Kidney capillary endothelial cell (primary cell): ENCODE data around the gene B4GAT1.
"Not testable (repeated sequence)": the region's sequence is repeated elsewhere in the genome, so short reads cannot be mapped to it uniquely, and the experiment has no call there.

Experiments used
- DNase-seq: peaks from one replicate; pipeline ENCODE4 v3.0.0-alpha.2; 2018; ENCODE audit warnings: low spot score

The B4GAT1 gene

DNA sequence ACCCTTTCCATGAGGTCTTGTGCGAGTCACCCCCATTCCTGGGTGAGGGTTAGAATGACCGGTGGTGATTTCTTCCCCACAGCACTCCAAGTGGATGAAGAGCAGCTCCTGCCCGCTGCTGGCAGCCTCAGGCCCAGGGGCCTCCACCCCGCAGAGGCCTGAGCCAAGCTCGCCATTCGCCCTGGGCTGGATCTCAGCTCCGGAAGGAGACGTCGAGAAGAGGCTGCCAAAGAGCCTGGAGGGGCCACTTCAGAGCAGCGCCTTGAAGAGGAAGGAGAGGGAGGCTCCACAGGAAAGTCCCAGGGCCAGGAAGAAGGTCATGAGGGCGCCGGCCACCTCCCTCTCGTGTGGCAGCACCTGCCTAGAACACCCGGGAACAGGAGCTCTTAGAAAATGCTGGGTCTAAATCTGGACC lies 15.8 kb upstream of the B4GAT1 start:
- DNase-seq, result no peak

DNA sequence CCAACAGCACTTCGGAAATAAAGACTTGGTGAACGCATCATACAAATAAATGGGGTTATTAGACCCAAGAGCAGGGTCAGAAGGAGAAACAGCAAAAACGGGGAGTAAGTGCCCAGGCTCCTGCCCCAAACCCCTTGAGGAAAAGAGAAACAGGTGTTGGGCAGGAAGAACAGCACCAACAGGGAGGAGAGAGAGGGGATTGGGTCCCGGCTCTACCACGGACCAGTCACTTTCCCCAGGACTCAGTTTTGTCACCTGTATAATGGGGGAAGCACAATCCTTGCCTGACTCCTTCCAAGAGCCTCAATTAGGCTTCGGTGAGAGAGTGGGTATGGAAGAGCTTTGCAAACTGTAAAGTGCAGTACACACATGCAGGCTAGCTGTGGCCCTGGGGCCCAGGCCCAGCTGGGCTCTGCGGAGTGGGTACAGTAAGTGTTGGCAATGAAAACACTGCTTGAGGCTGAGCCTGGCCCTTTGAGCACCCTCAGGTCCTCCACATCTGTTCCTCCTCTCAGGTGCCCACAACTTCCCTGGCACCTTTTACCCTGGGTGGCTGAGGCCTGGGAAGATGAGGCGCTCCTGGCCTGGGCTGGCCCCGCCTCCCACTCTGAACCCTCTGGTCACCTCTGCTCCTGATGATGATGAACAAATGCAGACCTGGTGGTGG lies 15.2 kb upstream of the B4GAT1 start:
- no peak for DNase-seq

DNA sequence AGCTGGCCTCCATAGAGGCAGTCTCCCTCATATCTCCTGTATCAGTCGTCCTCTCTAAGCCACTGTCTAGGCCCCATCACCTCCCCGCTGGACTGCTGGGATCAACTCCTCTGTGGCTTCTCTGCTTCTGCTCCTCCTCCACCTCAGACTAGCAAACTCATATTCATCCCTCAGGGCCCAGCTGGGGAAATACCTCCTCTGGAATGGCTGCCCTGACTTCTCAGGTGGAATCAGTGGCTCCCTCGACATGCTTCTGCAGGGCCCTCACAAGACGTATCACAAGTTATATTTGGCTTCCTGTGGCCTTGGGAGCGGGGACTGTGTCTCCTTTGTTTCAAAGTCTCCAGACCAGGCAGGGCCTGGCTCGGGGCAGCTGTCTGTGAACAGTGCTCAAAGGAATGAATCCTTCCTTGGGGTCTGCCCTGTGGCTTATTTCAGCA lies 14.1 kb upstream of the B4GAT1 start:
- DNase-seq, result no peak

DNA sequence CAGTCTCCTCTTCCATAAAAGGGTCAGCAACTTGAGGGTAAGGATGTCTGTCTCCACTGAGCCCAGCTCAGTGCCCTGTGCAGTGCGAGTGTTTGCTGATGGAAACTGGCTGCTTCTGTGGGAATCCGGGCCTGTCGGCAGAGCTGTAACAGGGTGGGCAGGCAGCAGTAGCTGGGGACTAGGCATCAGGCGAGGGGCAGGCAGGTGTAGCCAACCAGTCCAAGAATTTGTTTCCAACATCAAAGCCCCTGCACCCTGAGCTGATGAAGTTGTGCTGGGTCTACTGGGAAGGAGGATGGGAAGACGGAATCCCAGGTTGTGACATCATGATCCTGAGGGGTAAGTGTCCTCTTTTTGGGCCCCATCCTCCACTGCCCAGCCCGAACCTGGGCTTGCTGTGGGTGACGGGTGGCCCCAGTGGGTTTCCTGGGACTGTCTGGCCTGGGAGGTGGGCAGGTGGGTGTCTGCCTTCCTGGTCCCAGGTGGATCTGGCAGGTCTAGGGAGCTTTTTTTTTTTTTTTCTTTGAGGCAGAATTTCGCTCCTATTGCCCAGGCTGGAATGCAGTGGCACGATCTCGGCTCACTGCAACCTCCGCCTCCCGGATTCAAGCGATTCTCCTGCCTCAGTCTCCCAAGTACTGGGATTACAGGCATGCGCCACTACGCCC lies 13.1 kb upstream of the B4GAT1 start:
- DNase-seq, result no peak

DNA sequence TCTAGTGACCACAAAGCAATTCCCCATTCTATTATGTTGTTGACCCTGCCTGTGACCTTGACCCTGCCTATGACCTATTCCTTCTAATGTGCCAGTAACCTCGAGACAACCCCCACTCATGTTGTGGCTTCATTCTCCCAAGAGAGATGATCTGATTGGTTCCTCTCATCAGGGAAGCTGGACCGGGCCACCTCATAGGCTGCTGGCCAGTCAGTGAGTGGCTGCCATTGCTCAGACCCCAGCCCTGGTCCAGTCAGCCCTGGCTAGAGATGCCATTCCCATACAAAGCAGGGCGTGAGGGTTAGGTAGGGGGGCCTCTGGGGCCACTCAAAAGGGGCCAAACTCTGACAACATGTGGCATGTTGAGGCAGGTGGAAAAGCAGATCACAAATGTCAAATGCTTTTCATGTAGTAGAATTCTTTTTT lies 12.2 kb upstream of the B4GAT1 start:
- DNase-seq, result no peak

DNA sequence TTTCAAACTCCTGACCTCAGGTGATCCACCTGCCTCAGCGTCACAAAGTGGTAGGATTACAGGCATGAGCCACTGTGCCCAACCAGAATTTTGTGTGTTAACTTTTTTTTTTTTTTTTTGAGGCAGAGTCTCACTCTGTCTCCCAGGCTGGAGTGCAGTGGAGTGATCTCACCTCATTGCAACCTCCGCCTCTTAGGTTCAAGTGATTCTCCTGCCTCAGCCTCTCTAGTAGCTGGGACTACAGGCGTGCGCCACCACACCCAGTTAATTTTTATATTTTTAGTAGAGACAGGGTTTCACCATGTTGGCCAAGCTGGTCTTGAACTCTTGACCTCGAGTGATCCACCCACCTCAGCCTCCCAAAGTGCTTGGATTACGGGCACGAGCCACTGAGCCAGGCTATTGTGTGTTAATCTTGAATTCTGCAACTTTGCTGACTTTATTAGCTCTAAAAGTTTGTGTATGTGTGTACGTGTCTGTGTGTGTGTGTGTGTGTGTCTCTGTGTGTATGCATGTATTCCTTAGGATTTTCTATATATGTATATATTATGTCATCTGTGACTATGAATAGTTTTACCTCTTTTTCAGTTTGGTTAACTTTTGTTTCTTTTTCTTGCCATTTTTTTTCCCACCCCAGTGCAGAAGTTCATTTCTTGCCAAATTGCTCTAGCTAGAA lies 3.3 kb upstream of the B4GAT1 start:
- not testable (repeated sequence) for DNase-seq

DNA sequence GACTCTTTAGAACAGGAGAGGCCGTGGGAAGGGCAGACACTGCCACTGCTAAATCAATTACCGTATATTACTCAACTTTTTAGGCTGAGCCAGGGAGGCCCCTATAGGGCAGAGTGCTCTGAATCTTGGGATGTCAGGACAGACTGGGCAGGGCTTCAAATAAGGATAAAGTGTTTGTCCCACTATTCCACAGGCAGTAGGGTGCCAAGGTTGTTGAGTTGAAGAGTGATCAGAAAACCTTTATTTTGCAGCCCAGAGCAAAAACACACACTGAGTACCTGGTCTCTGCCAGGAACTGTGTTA lies 1.6 kb upstream of the B4GAT1 start:
- DNase-seq, result no peak

DNA sequence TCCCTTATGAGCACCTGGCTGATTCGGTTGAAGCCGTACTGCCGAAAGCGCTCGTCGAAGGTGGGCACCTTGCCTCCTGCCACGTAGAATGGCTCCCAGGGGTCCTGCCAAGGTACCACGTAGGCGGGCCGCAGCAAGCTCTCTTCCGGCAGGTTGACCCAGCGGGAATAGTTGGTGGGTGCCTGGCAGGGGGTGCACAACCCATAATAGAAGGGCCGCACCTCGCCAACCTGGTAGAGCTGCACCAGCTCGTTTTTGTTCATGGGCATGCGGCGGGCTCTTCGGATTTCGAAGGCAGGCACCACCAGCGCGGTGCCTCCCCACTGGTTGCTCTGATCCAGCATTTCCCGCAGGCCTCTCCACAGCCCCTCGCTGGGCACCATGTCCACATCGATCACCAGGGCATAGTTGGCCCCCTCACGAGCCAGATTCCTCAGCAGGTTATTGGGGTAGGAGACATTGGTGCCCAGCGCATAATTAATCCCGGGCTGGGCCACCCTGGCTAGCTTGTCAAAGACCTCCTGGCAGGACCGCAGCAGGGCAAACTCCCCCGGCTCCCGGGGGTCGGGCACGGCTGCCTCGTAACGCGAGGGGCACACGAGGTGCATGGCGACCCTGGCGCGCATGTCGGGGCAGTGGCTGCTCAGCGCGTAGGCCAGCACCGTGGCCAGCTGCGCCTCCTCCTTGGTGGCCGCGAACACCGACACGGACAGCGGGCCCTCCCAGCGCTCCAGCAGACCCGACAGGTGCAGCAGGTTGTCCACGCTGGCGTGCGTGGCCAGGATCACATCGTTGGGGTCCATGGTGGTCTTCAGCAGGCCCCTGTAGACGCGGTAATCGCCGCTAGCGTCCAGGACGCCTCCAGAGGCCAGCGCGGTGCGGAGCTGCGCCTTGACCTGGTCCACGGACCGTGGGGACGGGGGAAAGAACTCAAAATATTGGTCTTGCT lies 679 bp downstream of the B4GAT1 start:
- no peak for DNase-seq

DNA sequence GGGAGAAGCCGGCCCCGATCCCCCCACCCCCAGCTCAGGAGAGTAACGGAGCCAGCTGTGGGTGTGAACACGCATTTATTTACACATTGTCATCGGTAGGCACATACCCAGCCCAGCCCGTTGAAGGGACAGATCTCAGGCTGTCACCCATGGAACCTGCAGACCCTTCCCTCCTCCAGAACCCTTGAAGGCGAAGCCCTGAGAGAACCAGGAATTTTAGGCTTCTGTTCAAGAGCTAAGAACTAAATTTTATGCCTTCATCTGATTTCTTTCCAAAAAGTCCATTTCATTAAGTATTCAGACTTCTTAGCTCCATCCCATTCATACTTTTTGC lies 2.1 kb downstream of the B4GAT1 start:
- no peak for DNase-seq

DNA sequence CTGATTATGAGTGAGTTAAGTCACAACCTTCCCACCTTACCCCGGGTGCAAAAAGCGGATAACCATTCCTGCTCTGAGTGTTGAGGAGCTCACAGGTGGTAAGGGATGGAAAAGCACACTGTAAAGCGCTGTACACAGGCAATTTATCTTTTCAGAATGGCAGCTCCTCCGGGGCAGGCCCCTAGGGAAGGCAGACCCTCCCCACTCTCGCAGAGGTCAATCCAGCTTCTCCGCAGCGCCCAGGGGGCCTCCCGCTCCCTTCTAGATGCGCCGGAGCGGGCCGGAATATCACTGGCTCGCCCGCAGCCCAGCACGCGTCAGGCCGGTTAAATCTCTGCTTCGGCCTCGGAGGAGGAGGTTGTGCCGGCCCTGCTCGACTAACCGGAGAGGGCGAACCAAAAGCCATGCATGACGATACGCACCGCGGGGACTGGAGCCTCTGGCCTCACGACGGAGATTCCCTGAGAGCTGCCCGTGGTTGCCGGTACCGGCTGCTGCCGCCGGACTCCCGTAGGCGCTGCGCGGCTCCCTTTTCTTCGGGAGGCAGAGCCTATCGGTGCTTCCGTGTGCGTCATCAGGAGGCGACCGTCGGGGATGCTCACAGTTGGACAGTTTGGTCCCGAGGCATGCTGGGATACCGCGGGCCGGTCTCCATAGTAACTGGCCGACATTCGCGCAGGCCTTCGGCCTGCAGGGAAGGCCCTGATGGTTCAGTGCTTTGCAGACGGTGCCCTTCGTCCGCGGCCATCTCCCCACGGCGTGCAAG lies 2.7 kb downstream of the B4GAT1 start, which contains the start of gene BRMS1:
Gene BRMS1, minus strand, starts transcription at position 555 of the 766 bp plus-strand sequence. CDS start 2,870 bp downstream, outside the sequence.
- DNase-seq, result peak; percentile 93

DNA sequence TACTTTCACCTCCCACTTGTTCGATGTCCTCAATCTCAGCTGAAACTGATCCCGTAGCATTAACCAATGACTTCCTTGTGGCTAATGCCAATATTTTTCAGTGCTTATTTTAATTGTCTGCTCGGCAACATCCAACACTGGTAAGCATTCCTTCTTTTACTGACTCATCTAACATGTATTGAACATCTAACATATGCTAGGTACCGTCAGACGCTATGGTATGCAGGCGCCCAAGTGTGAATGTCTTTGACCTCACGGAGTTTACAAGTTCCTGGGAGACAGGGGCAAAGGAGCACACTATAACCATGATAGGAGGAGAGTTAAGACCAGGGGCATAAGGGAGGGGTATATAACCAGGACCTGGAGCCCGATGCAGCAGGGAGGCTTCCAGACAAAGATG lies 4.3 kb downstream of the B4GAT1 start:
- no peak for DNase-seq

DNA sequence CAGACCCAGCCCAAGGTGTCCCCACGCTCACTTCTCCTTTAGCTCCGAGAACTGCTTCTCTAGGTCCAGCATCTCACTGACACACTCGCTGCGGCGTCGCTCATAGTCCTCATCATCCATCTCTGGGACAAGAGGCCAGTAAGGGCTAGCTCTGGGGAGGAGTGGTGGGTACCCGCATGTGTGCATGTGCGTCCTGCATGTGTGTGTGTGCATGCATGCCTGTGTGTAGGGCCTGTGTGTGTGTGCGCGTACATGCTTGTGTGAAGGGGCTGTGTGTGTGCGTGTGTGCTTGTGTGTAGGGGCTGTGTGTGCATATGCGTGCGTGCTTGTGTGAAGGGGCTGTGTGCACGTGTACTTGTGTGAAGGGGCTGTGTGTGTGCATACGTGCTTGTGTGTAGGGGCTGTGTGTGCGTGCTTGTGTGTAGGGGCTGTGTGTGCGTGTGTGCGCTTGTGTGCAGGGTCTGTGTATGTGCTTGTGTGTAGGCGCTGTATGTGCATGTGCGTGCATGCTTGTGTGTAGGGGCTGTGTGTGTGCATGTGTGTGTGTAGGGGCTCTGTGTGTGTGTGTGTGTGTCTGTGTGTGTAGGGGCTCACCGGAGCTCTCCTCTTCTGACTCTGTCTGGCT lies 5.8 kb downstream of the B4GAT1 start:
- no peak for DNase-seq

DNA sequence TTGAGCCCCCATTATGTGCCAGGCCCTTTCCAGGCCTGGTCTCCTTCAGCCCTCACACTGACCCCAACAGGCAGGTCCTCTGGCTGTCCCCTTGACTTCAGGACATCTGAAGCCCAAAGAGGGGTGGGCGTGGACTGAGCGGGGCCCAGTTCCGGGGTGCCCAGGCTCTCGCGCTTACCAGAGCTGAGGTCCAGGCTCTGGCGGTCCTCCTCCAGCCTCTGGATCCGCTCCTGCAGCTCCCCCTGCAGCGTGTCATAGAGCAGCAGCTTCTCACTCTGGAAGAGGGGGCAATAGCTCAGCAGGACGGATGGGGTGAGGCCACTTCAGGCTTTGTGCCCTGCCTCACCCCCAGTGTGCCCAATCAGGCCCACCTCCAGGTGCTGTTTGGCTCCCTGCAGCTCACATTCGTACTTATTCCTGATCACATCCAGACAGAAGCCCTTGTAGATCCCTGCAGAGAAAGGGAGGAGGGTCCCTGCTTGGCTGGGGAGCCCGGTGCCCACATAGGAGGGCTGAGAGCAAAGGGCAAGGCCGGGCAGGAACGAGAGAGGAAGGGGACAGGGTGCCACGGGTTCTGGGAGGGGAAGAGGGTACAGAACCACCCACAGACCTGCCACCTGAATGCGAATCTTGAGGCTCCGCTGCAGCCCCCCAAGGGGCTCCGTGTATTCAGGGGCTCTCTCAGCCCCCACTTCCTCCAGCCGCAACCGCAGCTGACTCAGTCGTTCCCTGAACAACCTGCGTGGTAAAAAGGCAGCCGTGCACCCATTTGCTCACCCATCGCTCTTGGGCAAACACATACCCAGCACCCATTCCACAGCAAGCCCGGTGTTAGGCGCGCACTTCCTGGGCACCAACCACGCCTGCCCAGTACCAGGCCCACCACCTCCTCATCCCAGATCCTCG lies 6.6 kb downstream of the B4GAT1 start:
- DNase-seq, result no peak

DNA sequence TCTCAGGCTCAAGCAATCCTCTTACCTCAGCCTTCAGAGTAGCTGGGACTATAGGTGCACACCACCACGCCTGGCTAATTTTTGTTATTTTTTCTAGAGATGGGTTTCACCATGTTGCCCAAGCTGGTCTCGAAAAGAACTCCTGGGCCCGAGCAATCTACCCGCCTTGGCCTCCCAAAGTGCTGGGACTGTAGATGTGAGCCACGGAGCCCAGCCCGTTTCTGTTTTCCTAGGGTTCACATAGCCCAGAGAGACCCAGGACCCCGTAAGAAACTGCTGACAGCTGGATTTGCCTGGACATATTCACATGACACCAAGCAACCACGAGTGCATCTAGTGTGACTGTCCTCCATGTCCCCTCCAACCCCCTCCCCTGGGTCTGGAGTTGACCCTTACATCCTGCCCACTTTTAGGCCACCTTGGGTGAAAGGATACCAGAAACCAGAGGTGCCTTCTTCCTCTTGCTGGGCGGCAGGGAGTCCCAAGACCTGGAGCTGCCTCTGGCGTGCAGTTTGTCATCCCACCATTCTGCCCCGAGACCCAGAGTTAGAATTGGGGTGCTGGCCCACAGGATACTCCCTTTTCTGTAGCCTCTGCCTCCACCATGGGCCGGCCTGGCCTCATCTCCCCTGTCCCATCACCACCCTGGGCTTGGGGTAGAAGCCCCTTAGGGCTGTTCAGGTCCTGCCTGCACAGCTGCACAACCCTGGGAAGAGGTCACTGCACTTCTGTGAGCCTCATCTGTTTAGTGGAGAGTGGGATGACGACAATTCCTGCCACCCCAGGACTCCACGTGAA lies 7.5 kb downstream of the B4GAT1 start:
- no peak for DNase-seq

DNA sequence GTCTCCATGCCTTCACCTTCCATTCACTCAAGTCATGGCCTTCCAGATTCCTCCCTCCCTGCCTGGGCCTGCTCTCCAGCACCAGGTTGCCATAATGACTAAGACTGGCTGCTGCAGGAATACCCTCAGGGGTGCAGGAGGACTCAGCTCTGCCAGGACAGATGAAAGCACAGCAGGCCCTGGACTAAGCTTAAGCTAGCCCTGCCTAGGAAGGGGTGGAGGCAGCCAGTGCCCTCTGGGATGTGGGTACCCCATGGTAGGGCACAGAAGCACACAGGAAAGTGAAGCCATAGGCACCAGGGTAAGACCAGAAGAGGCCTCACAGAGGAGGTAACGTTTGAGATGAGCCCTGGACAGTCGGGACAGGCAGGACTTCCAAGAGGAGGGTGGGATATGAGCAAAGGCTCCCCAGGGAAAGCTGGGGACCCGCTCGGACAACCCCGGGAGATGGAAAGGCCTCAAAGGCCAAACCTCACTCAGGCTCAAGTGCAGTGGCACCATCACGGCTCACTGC lies 8.2 kb downstream of the B4GAT1 start:
- no peak for DNase-seq

DNA sequence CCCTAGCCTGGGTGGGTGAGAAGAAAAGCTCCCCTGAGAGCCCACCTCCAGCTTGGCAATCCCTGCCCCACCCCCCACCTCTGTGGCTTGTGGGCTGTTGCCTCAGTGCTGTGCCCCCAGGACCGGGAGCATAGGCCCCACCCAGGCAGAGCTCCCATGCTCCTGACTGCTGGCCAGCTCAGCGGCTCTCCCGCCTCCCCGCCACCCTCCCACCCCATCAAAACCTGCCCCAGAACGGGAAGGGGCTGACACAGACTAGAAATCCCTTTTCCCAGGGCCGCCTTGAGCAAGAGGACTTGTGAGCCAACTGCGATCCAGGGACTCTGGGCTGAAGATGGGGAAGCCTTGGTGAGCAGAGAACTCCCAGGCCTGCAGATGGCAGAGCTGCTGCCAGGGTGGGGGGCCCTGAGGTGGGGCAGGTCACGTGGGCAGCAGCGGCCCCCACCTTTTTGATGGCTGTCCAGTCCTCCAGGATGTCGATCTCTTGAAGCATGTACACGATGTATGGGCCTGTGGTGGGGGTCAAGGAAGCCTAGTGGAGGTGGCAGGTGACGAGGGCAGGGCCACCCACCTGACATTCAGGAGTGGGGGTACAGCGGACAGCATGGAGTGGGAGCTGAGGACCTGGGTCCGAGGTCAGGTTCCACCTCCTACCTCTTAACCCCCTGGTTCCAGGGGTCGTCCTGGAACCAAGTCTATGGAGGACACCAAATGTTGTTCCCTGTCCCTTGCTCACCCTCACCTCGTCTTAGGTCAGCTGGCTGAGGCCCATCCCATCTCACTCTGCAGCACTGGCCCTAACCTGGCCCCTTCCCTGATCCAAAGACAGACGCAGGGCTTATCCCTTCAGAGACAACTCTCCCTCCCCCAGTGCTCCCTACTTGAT lies 8.9 kb downstream of the B4GAT1 start:
- DNase-seq, result no peak

DNA sequence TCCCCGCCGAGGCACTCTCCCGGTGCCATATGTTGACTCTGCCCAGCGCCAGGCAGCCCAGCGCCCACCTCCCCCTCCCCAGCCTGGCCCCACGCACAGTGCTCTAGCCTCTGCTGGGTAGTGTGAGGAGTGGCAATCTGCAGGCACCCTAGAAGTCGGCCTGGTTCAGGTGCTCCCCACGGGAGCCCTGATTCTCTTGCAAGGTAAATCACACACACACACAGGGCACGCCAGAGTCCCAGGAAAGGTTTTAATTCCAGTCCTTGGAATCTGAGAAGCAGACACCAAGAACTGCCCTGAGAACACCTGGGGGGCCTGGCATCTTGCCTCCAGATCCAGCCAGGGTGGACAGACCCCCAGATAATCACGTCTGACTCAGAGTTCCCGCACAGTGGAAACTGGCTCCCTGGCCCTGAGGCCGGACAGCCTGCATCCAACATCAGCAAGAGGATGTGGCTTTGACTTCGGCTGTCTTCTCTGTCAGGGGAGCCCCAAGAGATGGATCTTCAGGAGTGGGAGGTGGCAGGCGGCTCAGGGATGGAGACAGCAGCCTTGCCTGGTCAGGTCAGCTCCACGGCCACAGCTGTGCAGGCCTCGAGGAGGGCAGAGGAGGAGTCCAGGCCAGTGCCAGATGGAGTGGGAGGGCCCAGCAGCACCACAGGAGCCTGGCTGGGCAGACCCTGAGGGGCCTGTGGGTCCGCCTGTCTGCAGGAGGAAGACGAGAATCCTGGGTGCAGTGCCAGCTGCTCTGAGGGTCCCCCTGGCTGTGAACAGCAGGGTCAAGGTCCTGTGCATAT lies 10.1 kb downstream of the B4GAT1 start:
- no peak for DNase-seq
